HG03432 (cell line): Measurements from ENCODE around the gene AFAP1L2.
"Not testable (repeated sequence)": the region's sequence is repeated elsewhere in the genome, so short reads cannot be mapped to it uniquely, and the experiment has no call there.

Experiments used
- ATAC-seq: cut with Tn5 transposase; IDR thresholded peaks from one replicate; pipeline ENCODE4 v1.9.1; 2021; ENCODE audit warnings: mild to moderate bottlenecking, moderate library complexity; ENCODE audit not compliant: unreplicated experiment

AFAP1L2 gene

DNA sequence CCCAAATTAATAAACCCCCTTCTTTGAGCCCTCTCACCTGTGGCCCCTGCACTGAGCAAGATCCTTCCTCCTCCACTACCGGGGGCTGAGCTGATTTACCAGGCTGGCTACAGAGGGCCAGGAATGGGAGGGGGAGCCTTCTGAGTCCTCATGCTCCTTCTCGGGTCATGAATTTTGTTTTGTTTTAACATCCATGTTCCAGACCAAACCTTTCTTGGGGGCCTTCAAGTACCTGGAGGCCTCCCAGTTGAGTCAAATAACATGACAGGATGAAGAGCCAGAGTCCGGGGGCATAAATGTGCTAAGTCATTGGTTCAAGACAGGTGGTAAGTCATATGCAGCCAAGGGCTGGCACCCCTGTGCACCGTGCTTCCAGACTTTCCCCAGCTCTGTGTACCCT, 39.6 kb downstream of the AFAP1L2 start:
- no peak for ATAC-seq

DNA sequence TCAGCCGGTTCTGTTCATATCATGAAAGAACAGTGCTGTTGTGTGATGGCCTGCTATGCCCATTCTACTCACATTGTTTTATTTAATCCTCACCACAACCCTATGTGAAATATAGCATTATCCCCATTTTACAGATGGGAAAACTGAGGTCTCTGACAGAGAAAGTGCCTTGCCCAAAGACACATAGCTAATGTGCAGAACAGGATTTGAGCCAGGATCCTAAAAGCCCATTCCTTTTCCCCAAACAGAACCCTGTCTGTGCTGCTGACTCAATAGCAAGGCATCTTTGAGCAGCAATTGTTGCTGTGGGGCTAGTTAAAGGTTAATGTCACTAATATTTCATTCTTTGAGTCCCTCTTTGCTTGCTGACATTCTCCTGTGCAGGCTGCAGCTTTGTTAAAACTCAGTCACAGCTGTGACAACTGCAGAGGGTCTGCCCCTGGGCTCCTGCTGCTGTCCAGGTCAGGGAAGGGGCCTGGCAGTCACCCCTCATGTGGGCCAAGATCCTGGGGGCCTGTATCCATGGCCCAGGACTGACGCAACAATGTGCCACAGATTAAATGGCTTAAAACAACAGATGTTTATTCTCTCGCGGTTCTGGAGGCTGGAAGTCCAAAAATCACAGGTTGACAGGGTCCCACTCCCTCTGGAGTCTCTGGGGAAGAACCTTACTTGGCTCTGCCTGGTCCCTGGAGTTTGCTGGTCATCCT, 40.4 kb downstream of the AFAP1L2 start:
- ATAC-seq, result no peak

DNA sequence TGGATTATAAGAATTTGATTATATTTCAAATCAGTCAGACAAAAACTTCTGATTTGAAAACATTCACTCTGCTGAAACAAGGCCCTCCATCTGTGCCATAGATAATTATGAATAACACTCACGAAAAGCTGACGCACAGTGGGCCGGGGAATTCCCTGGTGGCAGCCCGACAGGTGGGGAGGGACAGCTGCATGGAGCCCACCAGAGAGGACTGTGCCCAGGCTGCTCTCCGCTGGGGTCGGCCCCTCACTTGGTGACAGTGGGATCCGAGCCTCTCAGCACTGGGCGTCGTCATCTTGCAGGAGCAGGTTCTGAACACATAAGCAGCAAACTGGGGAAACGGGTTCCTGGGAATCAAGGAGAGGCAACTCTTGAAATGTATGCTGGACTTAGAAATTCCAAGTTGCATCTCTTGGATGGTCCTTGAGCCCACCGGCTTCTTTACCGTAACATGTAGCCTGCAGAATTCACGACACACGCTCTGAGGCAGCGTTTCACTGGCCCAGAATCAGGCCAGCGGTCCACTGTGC, 41.4 kb downstream of the AFAP1L2 start:
- no peak for ATAC-seq

DNA sequence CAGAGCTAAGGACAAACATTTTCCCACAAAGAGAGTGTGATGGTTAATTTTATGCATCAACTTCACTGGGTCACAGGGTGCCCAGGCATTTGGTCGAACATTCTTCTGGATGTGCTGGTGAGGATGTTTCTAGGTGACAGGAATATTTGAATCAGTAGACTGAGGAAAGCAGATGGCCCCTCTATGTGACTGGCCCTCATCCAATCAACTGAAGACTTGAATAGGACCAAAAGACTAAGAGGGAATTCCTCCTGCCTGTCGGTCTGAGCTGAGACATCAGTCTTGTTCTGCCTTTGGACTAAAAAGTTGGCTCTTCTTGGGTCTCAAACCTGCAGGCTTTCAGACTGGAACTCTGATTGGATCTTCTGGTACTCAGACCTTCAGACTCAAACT, 44.4 kb downstream of the AFAP1L2 start:
- ATAC-seq, result no peak

DNA sequence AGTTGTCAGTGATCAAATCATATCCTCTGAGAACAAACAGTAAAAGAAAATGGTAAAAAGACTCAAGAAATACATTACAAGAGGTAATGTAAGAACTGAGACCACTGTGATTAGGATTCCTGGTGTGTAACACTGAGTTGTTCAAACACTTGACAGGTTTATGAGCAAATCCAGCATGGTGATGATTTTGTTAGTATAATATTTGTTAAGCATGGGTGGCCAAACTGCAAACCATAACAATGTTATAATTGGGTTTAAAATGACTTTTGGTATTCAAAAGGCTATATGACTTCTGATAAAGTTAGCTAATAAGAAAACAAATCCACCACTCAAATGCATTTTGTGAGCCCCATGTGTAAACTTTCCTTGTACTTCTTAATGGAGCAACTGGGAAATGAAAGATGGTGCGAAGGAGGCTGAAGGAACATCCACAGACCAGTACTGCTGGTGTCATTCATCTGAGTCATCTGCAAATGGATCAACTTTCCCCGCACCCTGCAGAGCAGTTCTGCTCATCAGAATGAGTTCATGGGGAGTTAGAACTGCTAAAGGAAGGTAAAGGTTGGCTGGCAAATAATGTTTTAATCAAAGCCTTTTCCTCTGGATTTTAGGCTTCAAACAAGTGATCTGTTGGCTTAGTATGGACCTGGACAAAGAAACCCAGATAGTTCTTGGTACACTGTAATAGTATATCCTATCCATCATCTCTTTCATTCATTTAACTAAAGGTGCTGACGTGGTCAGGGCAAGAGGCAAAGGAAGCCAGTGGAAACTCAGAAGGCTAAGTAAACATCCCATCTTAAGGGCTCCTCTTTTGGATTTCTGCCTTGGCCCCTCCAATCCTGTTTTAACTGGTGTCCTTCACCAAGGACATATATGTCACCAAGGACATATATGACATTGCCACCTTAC, 45.0 kb downstream of the AFAP1L2 start:
- ATAC-seq, result no peak

DNA sequence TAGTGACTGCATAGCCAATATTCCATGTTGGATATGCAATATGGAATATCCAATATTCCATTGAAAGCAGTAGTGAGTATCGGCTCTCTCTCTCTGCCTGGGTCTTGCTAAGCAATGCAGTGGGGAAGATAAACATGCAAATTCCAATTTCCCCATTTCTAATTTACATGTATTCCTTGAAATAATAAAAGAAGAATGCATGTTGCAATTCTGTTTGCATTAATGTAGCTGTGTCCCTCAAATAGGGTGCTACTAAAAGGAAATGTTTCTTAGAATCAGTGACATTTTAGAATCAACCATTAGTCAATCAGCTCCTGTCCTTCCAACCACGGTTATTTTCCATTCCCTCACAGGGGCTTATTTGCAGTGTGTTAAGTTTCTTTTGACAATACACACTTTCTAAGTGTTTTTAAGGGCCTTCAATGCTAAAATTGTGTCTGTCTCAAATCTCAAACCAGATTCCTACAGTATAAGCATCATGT, 46.7 kb downstream of the AFAP1L2 start:
- no peak for ATAC-seq

DNA sequence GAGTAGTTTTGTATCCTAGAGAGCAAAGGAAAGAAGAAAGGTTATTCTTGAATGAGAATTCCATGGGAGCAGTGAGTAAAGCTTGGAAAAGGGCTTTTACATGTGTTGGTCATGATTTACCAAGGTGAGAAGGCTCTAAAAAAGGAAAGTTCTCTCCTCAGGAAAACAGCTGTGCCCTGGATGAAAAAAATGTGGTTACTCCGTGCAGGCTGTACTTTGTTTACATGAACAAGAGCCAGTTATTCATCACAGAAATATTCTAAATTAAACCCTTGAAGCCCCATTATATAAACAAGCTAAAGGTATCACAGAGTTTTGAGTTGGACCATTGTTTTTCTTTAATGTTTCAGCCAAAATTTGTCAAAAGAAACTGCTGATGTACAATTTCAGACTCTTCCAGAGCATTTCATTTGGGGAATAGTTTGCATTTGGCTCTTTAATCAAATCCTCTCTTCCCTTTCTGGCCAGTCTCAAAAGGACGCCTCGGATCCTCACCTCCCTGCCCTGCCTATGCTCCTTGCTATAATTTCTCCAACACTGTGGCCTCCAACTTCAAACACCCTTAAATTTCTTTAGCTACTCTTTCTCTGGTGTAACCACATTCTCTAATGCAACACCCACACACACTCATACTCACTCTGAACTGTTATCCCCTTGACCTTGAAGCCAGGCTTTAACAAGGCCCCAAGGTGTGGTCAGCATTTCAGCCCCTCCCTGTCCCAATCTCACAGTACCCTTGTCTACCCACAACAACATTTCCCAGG, 47.4 kb downstream of the AFAP1L2 start:
- ATAC-seq, result no peak

DNA sequence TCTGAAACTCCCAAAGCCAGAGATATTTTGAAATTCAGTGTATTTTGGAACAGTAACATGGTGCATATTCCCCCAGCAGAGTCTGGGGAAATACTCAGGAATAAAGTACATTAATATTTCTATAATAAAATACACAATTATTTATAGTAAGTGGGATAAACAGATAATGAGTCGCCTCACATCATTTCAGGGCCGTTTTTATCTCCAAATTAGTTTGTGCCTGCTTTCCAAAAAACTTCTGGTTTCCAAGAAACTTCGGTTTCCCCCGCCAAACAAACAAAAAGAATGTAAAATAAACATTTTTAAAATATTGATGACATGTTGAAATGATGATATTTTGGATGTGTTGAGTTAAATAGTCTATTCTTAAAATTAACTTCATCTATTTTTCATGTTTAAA, 48.2 kb downstream of the AFAP1L2 start:
- ATAC-seq, result no peak

DNA sequence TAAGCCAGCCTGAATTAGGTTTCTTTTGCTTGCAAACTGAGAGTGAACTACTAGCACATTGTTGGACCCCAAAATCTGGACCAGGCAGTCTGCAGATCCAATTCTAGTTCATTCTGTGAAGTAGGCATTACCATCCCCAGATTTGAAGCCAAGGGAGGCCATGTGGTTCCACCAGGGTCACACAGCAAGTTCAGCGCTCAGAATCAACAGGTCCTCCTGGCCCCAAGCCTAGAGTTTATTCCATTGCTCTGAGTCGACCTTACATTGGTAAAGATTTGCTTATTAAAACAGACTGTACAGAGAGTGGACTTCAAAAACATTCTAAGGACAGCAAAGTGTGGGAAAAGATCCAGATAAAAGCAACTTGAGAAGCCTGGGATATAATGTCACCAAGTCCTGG, 50.9 kb downstream of the AFAP1L2 start:
- ATAC-seq, result no peak

DNA sequence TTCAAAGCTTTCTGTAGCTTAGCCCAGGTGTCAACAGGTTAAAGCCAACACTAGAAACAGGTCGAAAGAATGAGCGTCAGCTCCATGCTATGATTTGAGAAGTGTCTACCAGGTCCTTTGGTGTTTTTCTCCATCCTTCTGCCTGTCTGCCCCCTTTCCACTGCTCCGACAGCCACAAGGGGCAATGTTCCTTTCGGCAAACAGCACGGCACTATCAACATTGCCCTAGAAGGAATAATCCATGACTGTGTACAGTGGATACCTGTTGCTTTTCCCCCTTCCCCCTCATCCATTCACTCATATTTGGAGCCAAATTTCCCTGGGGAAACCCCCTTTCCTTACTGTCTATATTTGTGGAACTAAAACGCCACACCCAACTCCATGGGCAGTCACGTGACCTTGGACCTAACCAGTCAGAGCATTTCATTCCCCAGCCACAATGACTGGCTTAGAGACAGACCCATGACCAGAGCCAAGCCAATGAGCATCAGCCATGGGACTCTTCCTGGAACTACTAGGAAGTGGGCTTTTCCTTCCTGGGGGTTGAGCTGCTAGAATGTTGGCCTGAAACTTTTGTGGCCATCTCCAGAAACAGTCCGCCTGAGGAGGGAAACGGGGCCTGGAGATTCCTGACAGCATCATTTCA, 51.5 kb downstream of the AFAP1L2 start:
- no peak for ATAC-seq

DNA sequence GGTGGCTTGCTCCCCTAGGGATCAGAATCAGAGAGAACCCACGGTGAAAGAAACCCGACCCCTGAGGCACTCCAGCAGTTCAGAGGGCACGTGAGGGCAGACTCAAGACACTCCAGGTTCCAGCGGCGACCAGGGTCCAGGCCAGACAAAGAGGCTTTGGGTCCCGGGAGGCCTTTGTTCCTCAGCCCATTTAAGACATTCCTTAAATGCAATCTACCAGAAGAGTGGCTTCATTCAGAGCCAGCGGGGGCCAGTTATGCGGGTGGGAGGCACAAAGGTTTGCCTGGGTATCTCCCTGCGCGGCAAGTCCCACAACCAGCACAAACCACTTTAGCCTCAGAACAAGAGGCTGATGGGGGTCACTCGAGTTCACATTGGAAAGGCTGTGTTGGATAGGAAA, 53.6 kb downstream of the AFAP1L2 start:
- no peak for ATAC-seq

DNA sequence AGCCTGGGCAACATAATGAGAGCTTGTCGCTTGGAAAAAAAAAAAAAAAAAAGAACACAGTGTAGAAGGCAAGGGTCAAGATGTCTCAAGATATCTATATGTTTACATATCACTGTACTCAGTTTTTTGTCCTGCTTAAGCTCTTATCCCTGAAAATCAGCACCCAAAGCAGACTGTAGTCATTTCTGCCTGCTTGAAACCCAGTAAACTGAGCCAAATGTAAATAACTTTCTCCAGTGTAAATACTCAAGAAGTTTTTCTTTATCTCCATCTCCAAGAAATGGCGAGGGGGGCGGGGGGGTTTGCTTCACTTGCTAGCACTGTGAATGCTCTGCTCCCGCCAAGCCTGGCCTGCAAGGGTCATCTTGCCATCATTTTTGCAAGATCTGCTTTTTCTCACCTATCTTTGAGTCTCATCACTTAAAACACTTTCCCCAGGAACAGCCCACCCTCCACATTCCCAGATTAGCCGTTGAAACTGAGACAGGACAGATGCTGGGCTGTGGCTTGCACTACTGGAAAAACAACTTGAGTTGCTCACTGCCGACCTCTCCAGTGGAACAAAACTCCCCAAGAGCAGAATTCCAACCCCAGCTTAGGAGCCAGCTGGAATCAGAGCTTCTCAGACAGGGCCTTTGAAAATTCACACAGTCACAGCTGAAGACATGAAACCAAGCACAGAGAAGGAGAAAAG, 54.6 kb downstream of the AFAP1L2 start:
- no peak for ATAC-seq

DNA sequence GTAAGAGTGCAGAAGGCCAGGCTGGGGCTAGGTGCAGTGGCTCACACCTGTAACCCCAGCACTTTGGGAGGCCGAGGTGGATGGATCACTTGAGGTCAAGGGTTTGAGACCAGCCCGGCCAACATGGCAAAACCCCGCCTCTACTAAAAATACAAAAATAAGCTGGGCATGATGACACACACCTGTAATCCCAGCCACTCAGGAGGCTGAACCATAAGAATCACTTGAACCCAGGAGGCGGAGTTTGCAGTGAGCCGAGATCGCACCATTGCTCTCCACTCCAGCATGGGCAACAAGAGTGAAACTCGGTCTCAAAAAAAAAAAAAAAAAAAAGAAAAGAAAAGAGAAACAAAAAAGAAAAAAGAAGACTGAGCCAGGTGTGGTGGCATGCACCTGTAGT, 55.2 kb downstream of the AFAP1L2 start:
- not testable (repeated sequence) for ATAC-seq

DNA sequence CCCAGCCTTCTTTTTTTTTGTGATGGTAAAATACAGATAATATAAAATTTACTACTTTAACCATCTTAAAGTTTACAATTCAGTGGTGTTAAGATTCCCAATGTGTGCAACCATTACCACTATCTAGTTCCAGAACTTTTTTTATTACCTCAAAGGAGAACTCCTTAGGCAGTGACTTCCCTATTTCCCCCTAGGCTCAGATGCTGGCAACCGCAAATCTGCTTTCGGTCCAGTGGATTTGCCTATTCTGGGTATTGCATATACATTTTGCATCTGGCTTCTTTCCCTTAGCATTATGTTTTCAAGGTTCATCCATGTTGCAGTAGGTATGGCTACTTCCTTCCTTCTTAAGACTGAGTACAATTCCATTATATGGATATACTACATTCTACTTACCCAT, 56.5 kb downstream of the AFAP1L2 start:
- ATAC-seq, result no peak

DNA sequence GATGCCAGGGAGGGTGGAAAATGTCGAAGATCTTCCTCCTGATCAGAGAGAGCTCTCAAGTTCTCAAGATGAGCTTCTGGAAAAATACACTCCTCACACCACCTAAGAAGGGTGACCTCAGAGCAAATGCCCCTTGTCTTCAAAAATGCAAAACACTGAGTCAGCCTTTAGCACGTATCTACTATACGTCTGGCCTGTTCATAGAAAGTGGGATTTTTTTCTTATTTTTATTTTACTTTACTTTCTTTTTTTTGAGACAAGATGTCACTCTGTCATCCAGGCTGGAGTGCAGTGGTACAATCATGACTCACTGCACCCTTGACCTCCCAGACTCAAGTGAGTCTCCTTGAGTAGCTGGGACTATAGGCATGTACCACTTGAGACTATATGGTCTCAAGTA, 57.1 kb downstream of the AFAP1L2 start:
- no peak for ATAC-seq

DNA sequence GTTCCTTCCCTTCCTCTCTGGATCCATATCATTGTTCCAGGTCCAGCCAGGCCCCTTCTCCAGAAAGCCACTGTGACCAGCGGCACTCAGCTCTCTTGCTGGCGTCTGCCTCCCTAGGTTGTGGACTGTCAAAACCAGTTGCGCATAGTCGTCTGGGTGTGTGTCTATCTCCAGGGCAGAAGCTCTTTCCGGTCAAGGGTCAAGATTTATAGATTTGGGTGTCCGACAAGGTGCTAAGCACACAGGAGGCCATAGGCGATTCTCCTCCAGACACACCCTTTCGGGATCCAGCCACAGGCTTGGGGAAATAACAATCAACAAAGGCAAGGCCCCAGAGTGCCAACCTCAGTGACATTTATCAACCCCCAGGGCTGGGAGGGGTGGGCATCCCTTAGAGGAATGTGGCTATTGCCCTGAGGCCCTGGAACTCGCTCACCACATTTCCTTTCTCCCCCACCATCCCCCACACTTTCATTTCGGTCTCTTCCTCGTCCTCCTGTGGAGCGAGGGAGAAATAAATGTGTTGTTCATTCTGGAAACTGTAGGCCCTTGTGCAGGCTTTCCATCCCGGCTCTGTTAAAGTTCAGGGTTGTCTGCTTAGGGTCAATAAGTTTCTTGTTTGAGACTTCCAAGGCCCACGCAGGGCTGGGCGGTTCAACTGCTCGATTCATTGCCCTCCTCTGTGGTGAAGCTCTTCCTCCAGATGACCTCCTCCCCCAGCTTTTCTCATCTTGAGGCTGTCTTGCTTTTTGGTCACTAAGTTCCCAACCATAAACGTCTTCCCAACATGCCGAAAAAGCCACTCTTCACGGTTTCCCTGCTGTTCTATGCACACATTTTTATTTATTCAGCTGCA, 57.9 kb downstream of the AFAP1L2 start:
- ATAC-seq, result no peak

DNA sequence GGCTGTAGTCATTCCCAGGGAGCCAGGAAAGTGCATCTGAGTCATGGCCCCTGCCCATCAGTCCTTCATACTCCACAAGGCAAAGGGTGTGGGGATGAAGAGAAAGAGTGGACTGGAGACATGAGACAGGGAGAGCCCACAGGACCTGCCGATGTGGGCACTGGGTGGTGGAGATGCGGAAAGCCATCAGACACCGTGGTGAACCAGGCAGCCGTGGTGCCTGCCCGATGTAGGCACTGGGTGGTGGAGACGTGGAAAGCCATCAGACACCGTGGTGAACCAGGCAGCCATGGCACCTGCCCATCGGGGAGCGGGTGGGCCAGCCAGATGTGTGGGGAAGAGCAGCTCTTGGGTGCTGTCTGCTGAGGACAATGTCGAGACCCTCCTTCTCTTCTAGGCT, 58.6 kb downstream of the AFAP1L2 start:
- ATAC-seq, result no peak

DNA sequence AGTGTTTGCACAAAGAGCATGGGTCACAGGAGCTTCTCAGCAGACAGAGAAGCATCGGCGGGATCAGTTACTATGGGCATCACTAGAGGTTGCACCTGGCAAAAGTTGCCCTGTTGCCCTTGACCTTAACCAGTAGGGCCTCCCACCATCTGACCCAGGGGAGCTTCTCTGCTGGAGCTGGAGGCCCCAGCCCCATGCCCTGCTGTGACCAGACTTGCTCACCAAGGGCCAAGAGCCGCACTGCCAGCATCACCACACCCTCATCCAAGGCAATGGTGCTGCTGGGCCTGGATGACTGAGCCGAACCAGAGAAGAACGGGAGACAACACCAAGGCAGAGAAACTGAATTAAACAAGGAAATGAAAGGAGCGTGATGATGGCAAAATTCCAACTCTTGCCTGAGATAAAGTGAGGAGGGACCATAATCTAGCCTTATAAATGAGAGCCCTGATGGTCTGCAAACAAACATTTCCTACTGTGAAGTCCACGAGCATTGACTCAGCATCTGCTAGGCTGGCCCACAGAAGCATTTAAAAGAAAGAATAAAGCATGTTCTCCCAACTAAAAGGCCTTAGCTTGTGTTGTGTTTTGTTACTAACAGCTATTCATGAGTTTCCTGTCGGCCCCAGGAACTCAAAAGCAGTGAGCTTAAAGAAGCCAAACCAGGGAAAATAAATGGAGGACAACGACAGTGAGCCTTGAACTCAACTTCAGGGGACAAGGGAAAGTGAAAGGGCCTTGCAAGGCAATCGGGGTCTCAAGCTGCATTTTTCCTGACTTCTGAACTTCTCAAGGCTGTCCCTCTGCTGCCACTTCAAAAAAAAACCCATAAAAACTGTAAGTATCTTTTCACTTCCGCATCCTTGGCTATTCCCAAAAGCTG, 60.4 kb downstream of the AFAP1L2 start:
- ATAC-seq, result no peak
